CD14-positive monocyte (primary cell): Measurements from ENCODE around the gene HLA-DMB. TPM values are rescaled to one million over a fixed set of nuclear protein-coding genes. Genes with fewer than 3 reads are reported as not detected.
A peak's percentile ranks its signal among the peaks of the same experiment; 100 is the strongest.

ENCODE experiments used
- DNase-seq, 3 donors: peaks; one replicate each; pipeline ENCODE4 v3.0.0-alpha.2; 2011 to 2022
- H2AFZ ChIP-seq: 2 replicates; pipeline ENCODE4 v1.6.0; 2012; ENCODE audit warnings: mild to moderate bottlenecking, low read depth, low read length, inconsistent platforms; ENCODE audit not compliant: insufficient read depth, poor library complexity, severe bottlenecking
- H3K27ac ChIP-seq, 2 donors: 1 replicate in 1 of 2; 2 replicates in 1 of 2; pipeline ENCODE4 v1.5.1; 2012 to 2013; ENCODE audit warnings: low read length in 2 of 2, control low read depth in 1 of 2, inconsistent platforms in 1 of 2, low read depth in 1 of 2, mild to moderate bottlenecking in 1 of 2
- H3K27me3 ChIP-seq, 2 donors: one replicate each; pipeline versions ENCODE4 v1.6.0 to v1.6.1; 2011 to 2013; ENCODE audit warnings: low read length in 2 of 2; ENCODE audit not compliant: control insufficient read depth in 2 of 2, insufficient read depth in 2 of 2
- H3K36me3 ChIP-seq, 2 donors: replicated peaks in 1 of 2; 1 replicate in 1 of 2; 2 replicates in 1 of 2; pipeline versions ENCODE4 v1.5.1 to v1.6.1; 2012 to 2013; ENCODE audit warnings: low read length in 2 of 2, control low read depth in 1 of 2, inconsistent platforms in 1 of 2, mild to moderate bottlenecking in 1 of 2; ENCODE audit not compliant: insufficient read depth in 2 of 2, control insufficient read depth in 1 of 2
- H3K4me1 ChIP-seq, 2 donors: 1 replicate in 1 of 2; 2 replicates in 1 of 2; pipeline versions ENCODE4 v1.5.1 to v1.6.1; 2012 to 2013; ENCODE audit warnings: low read length in 2 of 2, control low read depth in 1 of 2, inconsistent platforms in 1 of 2, mild to moderate bottlenecking in 1 of 2, moderate library complexity in 1 of 2; ENCODE audit not compliant: insufficient read depth in 2 of 2, control insufficient read depth in 1 of 2
- H3K4me2 ChIP-seq: replicated peaks from 2 replicates; pipeline ENCODE3; 2012; ENCODE audit warnings: low read length, moderate library complexity, mild to moderate bottlenecking; ENCODE audit not compliant: poor library complexity, severe bottlenecking; ENCODE audit errors: extremely low read depth
- H3K4me3 ChIP-seq, 3 experiments: fragments of 200-600 bp in 1 of 3; sonication (generic) in 1 of 3; replicated peaks in 1 of 3; 1 replicate in 2 of 3; 2 replicates in 1 of 3; pipeline ENCODE4 v1.5.1; 2011 to 2013; ENCODE audit warnings: low read length in 3 of 3, mild to moderate bottlenecking in 3 of 3, control low read depth in 2 of 3, low read depth in 2 of 3, inconsistent platforms in 1 of 3, moderate library complexity in 1 of 3
- H3K79me2 ChIP-seq: 2 replicates; pipeline ENCODE4 v1.6.0; 2012; ENCODE audit warnings: mild to moderate bottlenecking, control low read depth, inconsistent platforms, low read length, moderate library complexity; ENCODE audit not compliant: insufficient read depth
- H3K9ac ChIP-seq: 2 replicates; pipeline ENCODE4 v1.6.0; 2017; ENCODE audit warnings: low read length, mild to moderate bottlenecking; ENCODE audit not compliant: insufficient read depth, poor library complexity, severe bottlenecking
- H3K9me3 ChIP-seq, 2 donors: replicated peaks in 1 of 2; 1 replicate in 1 of 2; 2 replicates in 1 of 2; pipeline versions ENCODE4 v1.5.1 to v1.6.1; 2012 to 2013; ENCODE audit warnings: low read length in 2 of 2, control low read depth in 1 of 2; ENCODE audit not compliant: control insufficient read depth in 1 of 2, insufficient read depth in 1 of 2
- H4K20me1 ChIP-seq: 2 replicates; pipeline ENCODE4 v1.6.0; 2012; ENCODE audit warnings: mild to moderate bottlenecking, low read length, control low read depth, moderate library complexity; ENCODE audit not compliant: insufficient read depth
- H3K27ac Mint-ChIP-seq, 7 donors: one replicate each; pipeline ENCODE4 v1.8.0; 2020; ENCODE audit warnings: mild to moderate bottlenecking in 7 of 7, mixed read lengths in 7 of 7, moderate library complexity in 6 of 7, inconsistent platforms in 2 of 7
- H3K27me3 Mint-ChIP-seq, 3 donors: one replicate each; pipeline ENCODE4 v1.8.0; 2021 to 2022; ENCODE audit warnings: low read depth in 3 of 3, mild to moderate bottlenecking in 3 of 3, mixed read lengths in 3 of 3, moderate library complexity in 3 of 3, inconsistent platforms in 1 of 3
- H3K36me3 Mint-ChIP-seq, 2 donors: one replicate each; pipeline ENCODE4 v1.8.0; 2020; ENCODE audit warnings: mixed read lengths in 2 of 2, inconsistent platforms in 1 of 2, mild to moderate bottlenecking in 1 of 2
- H3K4me1 Mint-ChIP-seq: one replicate; pipeline ENCODE4 v1.8.0; 2020; ENCODE audit warnings: mild to moderate bottlenecking, mixed read lengths
- H3K4me3 Mint-ChIP-seq, 2 donors: one replicate each; pipeline ENCODE4 v1.8.0; 2020; ENCODE audit warnings: mild to moderate bottlenecking in 2 of 2, mixed read lengths in 2 of 2, moderate library complexity in 1 of 2
- H3K9me3 Mint-ChIP-seq, 7 donors: one replicate each; pipeline ENCODE4 v1.8.0; 2020 to 2022; ENCODE audit warnings: mixed read lengths in 7 of 7, mild to moderate bottlenecking in 6 of 7, moderate library complexity in 6 of 7, inconsistent platforms in 2 of 7
- WGBS: methylation state at CpG from one replicate; pipeline ENCODE4 v1.1.5; 2013; ENCODE audit warnings: missing lambda C conversion rate; ENCODE audit not compliant: insufficient coverage; 5-methylcytosine and 5-hydroxymethylcytosine counted together
- intact Hi-C, 2 donors: fragments of 100-400 bp; cut with micrococcal nuclease; formaldehyde crosslinking; loops; one replicate each; pipeline versions ENCODE4 v1.15.0 to v1.15.1; 2023
- polyA plus RNA-seq, 3 donors: library from polyadenylated mRNA; depleted of rRNA in 1 of 3; unstranded in 2 of 3; stranded (reverse) in 1 of 3; fragments of 300-500 nt in 2 of 3; fragments of >200 nt in 1 of 3; fragmentation: Illumina TruSeq in 2 of 3; gene quantifications; 1 replicate in 2 of 3; 2 replicates in 1 of 3; pipeline ENCODE4 v1.2.3, GENCODE V29; 2012 to 2021
- TF ChIP-seq, protein P1 (sequence below): fragments of 200-600 bp; IDR thresholded peaks from one replicate; pipeline ENCODE4 v1.8.0; 2022; ENCODE audit warnings: antibody characterized with exemption, mild to moderate bottlenecking

Gene HLA-DMB
- polyA plus RNA-seq, 3 donors, result 510 to 924 (median 726) TPM

DNA sequence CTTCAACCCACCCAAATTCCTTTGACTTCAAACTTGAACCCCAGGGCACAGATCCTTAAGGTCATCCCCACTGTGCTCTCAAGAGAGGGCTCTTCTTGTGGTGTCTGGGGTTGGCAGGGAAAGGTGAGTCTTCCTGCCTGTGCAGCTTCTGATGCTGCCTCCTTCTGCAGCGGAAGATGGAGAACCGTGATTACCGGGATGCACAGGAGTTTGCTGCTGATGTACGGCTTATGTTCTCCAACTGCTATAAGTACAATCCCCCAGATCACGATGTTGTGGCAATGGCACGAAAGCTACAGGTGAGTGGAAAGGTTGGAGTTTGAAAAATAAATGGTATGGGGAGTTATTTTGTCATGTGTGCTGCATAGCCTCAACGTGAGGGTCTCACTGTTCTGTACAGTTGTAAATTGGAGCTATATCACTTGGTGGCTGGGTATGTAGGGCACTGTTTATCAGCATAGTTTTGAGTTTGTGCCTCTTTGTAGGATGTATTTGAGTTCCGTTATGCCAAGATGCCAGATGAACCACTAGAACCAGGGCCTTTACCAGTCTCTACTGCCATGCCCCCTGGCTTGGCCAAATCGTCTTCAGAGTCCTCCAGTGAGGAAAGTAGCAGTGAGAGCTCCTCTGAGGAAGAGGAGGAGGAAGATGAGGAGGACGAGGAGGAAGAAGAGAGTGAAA, 36.6 kb upstream of the HLA-DMB start:
- no peak overlapping the region for H3K4me3 Mint-ChIP-seq
- H3K4me1 ChIP-seq, result peaks cover 30 to 45% of the 10 kb centered on the region in 2 donors
- peaks cover 0 to 6% (median 0%) of the 10 kb centered on the region in 7 donors for H3K9me3 Mint-ChIP-seq
- peaks cover 100% of the 10 kb centered on the region for H4K20me1 ChIP-seq
- no peak for DNase-seq
- peaks cover 0 to 7% (median 0%) of the 10 kb centered on the region in 3 donors for H3K27me3 Mint-ChIP-seq
- H3K27ac Mint-ChIP-seq, result peak overlapping the region in 6 of 7 donors; percentile 3 to 78 (median 8)
- H3K9ac ChIP-seq, result no peak overlapping the region
- WGBS, result 76% methylated on average over 5 of the region's 10 CpGs
- peak overlapping the region in 1 of 2 donors; percentile 26 for H3K27ac ChIP-seq
- no peaks in the 10 kb centered on the region for H3K9me3 ChIP-seq
- peaks cover 79 to 89% of the 10 kb centered on the region in 2 donors for H3K36me3 ChIP-seq
- H3K79me2 ChIP-seq, result peaks cover 71% of the 10 kb centered on the region
- no peak overlapping the region for H3K4me3 ChIP-seq
- TF ChIP-seq, protein P1, sequence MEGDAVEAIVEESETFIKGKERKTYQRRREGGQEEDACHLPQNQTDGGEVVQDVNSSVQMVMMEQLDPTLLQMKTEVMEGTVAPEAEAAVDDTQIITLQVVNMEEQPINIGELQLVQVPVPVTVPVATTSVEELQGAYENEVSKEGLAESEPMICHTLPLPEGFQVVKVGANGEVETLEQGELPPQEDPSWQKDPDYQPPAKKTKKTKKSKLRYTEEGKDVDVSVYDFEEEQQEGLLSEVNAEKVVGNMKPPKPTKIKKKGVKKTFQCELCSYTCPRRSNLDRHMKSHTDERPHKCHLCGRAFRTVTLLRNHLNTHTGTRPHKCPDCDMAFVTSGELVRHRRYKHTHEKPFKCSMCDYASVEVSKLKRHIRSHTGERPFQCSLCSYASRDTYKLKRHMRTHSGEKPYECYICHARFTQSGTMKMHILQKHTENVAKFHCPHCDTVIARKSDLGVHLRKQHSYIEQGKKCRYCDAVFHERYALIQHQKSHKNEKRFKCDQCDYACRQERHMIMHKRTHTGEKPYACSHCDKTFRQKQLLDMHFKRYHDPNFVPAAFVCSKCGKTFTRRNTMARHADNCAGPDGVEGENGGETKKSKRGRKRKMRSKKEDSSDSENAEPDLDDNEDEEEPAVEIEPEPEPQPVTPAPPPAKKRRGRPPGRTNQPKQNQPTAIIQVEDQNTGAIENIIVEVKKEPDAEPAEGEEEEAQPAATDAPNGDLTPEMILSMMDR, result no peak
- H3K27me3 ChIP-seq, result no peaks in the 10 kb centered on the region
- H3K4me2 ChIP-seq, result no peak overlapping the region
- intact Hi-C loops, result no loop called here
- H3K4me1 Mint-ChIP-seq, result peaks cover 58% of the 10 kb centered on the region
- H2AFZ ChIP-seq, result no peak overlapping the region
- H3K36me3 Mint-ChIP-seq, result peaks cover 91 to 100% of the 10 kb centered on the region in 2 donors

DNA sequence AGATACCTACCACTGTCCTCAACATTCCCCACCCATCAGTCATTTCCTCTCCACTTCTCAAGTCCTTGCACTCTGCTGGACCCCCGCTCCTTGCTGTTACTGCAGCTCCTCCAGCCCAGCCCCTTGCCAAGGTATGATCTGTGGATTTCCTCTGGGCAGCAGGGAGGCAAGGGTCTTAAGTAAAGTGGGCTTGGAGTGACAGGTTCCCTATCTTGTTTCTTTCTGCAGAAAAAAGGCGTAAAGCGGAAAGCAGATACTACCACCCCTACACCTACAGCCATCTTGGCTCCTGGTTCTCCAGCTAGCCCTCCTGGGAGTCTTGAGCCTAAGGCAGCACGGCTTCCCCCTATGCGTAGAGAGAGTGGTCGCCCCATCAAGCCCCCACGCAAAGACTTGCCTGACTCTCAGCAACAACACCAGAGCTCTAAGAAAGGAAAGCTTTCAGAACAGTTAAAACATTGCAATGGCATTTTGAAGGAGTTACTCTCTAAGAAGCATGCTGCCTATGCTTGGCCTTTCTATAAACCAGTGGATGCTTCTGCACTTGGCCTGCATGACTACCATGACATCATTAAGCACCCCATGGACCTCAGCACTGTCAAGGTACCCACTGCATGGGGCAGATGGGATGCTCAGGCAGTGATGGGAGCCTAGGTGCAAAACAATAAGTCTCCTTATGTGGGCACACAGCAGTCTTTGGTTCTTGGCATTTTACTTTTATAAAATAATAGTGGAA, 35.7 kb upstream of the HLA-DMB start:
- DNase-seq, result no peak
- 92% methylated on average over 6 of the region's 7 CpGs for WGBS

More for the DNA sequence above, 35.7 kb upstream of the HLA-DMB start:
- Histone ChIP-seq H3K9ac (no peak overlapping the region), H2AFZ (no peak overlapping the region), H4K20me1 (peaks cover 95% of the 10 kb centered on the region), H3K79me2 (peaks cover 76% of the 10 kb centered on the region), H3K36me3 (peaks cover 74 to 82% of the 10 kb centered on the region in 2 donors), H3K27me3 (no peaks in the 10 kb centered on the region), H3K27ac (no peak overlapping the region), H3K9me3 (no peaks in the 10 kb centered on the region), H3K4me1 (peaks cover 30 to 45% of the 10 kb centered on the region in 2 donors), H3K4me2 (peak overlapping the region; percentile 7), H3K4me3 (no peak overlapping the region)
- peaks cover 0 to 8% (median 0%) of the 10 kb centered on the region in 3 donors for H3K27me3 Mint-ChIP-seq
- peaks cover 0 to 6% (median 0%) of the 10 kb centered on the region in 7 donors for H3K9me3 Mint-ChIP-seq
- TF ChIP-seq, protein P1, result no peak
- H3K36me3 Mint-ChIP-seq, result peaks cover 84 to 95% of the 10 kb centered on the region in 2 donors
- H3K4me1 Mint-ChIP-seq, result peaks cover 53% of the 10 kb centered on the region
- no peak overlapping the region for H3K4me3 Mint-ChIP-seq
- peak overlapping the region in 6 of 7 donors; percentile 22 to 87 (median 64) for H3K27ac Mint-ChIP-seq
- intact Hi-C loops, result no loop called here
